H1 (cell line): Measurements from ENCODE around the gene IL19. TPM values are rescaled to one million over a fixed set of nuclear protein-coding genes. Genes with fewer than 3 reads are reported as not detected.

Source experiments
- CTCF ChIA-PET: fragments of 300-600 bp; sonication (Branson Sonifier 250); formaldehyde crosslinking; loops from one replicate; lab custom pipeline; 2021; ENCODE audit not compliant: partially characterized antibody; lab: Charles Lee
- POLR2A ChIA-PET: fragments of 300-600 bp; sonication (Branson Sonifier 250); formaldehyde crosslinking; loops from one replicate; lab custom pipeline; 2021; ENCODE audit warnings: inconsistent platforms; ENCODE audit not compliant: partially characterized antibody; lab: Charles Lee
- DNase-seq, 2 experiments: peaks; one replicate each; pipeline versions ENCODE4 v3.0.0 to v3.0.0-alpha.2; 2010 to 2022; ENCODE audit warnings: low spot score in 2 of 2, low read depth in 1 of 2, mixed read lengths in 1 of 2
- FAIRE-seq: peaks from 2 replicates; lab custom pipeline; 2011; peaks lifted over from hg19 to GRCh38; lab: Jason Lieb, UNC
- H2AFZ ChIP-seq: 2 replicates; pipeline ENCODE4 v1.8.1; 2012; ENCODE audit warnings: low read length, inconsistent platforms
- H2AK5ac ChIP-seq: 2 replicates; pipeline ENCODE4 v1.6.1; 2013; ENCODE audit warnings: low read depth, low read length
- H2BK120ac ChIP-seq: replicated peaks from 2 replicates; pipeline ENCODE3; 2013; ENCODE audit warnings: low read depth, low read length, inconsistent platforms
- H2BK12ac ChIP-seq: 2 replicates; pipeline ENCODE4 v1.6.1; 2013; ENCODE audit warnings: low read depth, low read length
- H2BK15ac ChIP-seq: 2 replicates; pipeline ENCODE4 v1.6.1; 2013; ENCODE audit warnings: low read length
- H2BK20ac ChIP-seq: 2 replicates; pipeline ENCODE4 v1.6.1; 2013; ENCODE audit warnings: low read length
- H2BK5ac ChIP-seq: 2 replicates; pipeline ENCODE4 v1.6.1; 2013; ENCODE audit warnings: low read depth, low read length
- H3K14ac ChIP-seq: 2 replicates; pipeline ENCODE4 v1.6.1; 2013; ENCODE audit warnings: inconsistent platforms; ENCODE audit not compliant: insufficient read length
- H3K18ac ChIP-seq: 2 replicates; pipeline ENCODE4 v1.6.1; 2013; ENCODE audit warnings: low read length; ENCODE audit errors: extremely low read depth
- H3K23ac ChIP-seq: 2 replicates; pipeline ENCODE4 v1.6.1; 2013; ENCODE audit warnings: inconsistent platforms; ENCODE audit not compliant: insufficient read length
- H3K23me2 ChIP-seq: 2 replicates; pipeline ENCODE4 v1.6.1; 2013; ENCODE audit warnings: low read depth, low read length
- H3K27ac ChIP-seq: 2 replicates; pipeline ENCODE4 v1.6.1; 2011; ENCODE audit warnings: low read depth, low read length, inconsistent platforms
- H3K27me3 ChIP-seq, 4 experiments: replicated peaks in 1 of 4; 1 replicate in 1 of 4; 2 replicates in 3 of 4; pipeline versions ENCODE4 v1.6.1 to v1.8.1; 2011 to 2013; ENCODE audit warnings: low read length in 3 of 4, mild to moderate bottlenecking in 3 of 4, inconsistent platforms in 2 of 4, mixed read lengths in 2 of 4, moderate library complexity in 1 of 4; ENCODE audit not compliant: control insufficient read depth in 3 of 4, insufficient read depth in 3 of 4; ENCODE audit errors: extremely low read depth in 1 of 4
- H3K36me3 ChIP-seq, 4 experiments: 2 replicates each; pipeline versions ENCODE4 v1.6.1 to v1.8.1; 2011 to 2013; ENCODE audit warnings: mild to moderate bottlenecking in 4 of 4, low read length in 3 of 4, moderate library complexity in 2 of 4, control low read depth in 1 of 4, inconsistent platforms in 1 of 4; ENCODE audit not compliant: insufficient read depth in 4 of 4, control insufficient read depth in 2 of 4
- H3K4ac ChIP-seq: replicated peaks from 2 replicates; pipeline ENCODE3; 2013; ENCODE audit warnings: low read length, low read depth, mixed read lengths, inconsistent platforms; ENCODE audit not compliant: insufficient read length
- H3K4me1 ChIP-seq, 4 experiments: replicated peaks in 1 of 4; 1 replicate in 1 of 4; 2 replicates in 3 of 4; pipeline versions ENCODE4 v1.6.1 to v1.8.1; 2011 to 2013; ENCODE audit warnings: low read length in 3 of 4, inconsistent platforms in 2 of 4, mixed read lengths in 1 of 4; ENCODE audit not compliant: insufficient read depth in 4 of 4, control insufficient read depth in 3 of 4
- H3K4me2 ChIP-seq, 2 experiments: 2 replicates each; pipeline versions ENCODE4 v1.6.1 to v1.8.1; 2011 to 2013; ENCODE audit warnings: low read depth in 2 of 2, low read length in 2 of 2, control low read depth in 1 of 2, inconsistent platforms in 1 of 2, mild to moderate bottlenecking in 1 of 2; ENCODE audit not compliant: insufficient read depth in 1 of 2
- H3K4me3 ChIP-seq, 4 experiments: fragments of 200-600, 300-600 bp in 1 of 4; sonication (generic), shearing (Covaris generic), sonication (Bioruptor Twin) in 1 of 4; 2 replicates each; pipeline versions ENCODE4 v1.5.1 to v1.8.1; 2011 to 2016; ENCODE audit warnings: low read length in 4 of 4, low read depth in 3 of 4, control low read depth in 2 of 4, inconsistent platforms in 2 of 4, mild to moderate bottlenecking in 2 of 4, mixed read lengths in 1 of 4, moderate library complexity in 1 of 4; ENCODE audit not compliant: insufficient read depth in 2 of 4; ENCODE audit errors: extremely low read depth in 1 of 4
- H3K56ac ChIP-seq: replicated peaks from 2 replicates; pipeline ENCODE3; 2013; ENCODE audit warnings: low read depth, mild to moderate bottlenecking, mixed read lengths, low read length, inconsistent platforms; ENCODE audit not compliant: insufficient read length
- H3K79me1 ChIP-seq: 2 replicates; pipeline ENCODE4 v1.6.1; 2013; ENCODE audit warnings: low read depth, low read length, control low read depth
- H3K79me2 ChIP-seq, 2 experiments: 2 replicates each; pipeline versions ENCODE4 v1.6.1 to v1.8.1; 2012 to 2013; ENCODE audit warnings: low read length in 2 of 2, mild to moderate bottlenecking in 2 of 2, inconsistent platforms in 1 of 2; ENCODE audit not compliant: insufficient read depth in 2 of 2, control insufficient read depth in 1 of 2
- H3K9ac ChIP-seq, 4 experiments: replicated peaks in 1 of 4; 1 replicate in 1 of 4; 2 replicates in 3 of 4; pipeline versions ENCODE4 v1.6.1 to v1.8.1; 2011 to 2013; ENCODE audit warnings: low read depth in 3 of 4, low read length in 3 of 4, control low read depth in 2 of 4, mild to moderate bottlenecking in 2 of 4, moderate library complexity in 2 of 4, inconsistent platforms in 1 of 4; ENCODE audit errors: extremely low read depth in 1 of 4
- H3K9me3 ChIP-seq, 2 experiments: 2 replicates each; pipeline versions ENCODE4 v1.6.1 to v1.8.1; 2012 to 2013; ENCODE audit warnings: mild to moderate bottlenecking in 2 of 2, moderate library complexity in 2 of 2, control low read depth in 1 of 2, inconsistent platforms in 1 of 2, low read depth in 1 of 2, low read length in 1 of 2, mixed read lengths in 1 of 2; ENCODE audit not compliant: insufficient read depth in 2 of 2
- H4K20me1 ChIP-seq, 2 experiments: replicated peaks in 1 of 2; 2 replicates each; pipeline versions ENCODE3 to v1.8.1; 2011 to 2013; ENCODE audit warnings: inconsistent platforms in 2 of 2, low read length in 2 of 2, mild to moderate bottlenecking in 1 of 2; ENCODE audit not compliant: insufficient read depth in 2 of 2, control insufficient read depth in 1 of 2
- H4K5ac ChIP-seq: 2 replicates; pipeline ENCODE4 v1.6.1; 2013; ENCODE audit warnings: low read length, low read depth, mixed read lengths, inconsistent platforms; ENCODE audit not compliant: insufficient read length
- H4K8ac ChIP-seq: 2 replicates; pipeline ENCODE4 v1.8.0; 2013; ENCODE audit warnings: mild to moderate bottlenecking, moderate library complexity, low read length, inconsistent platforms; ENCODE audit not compliant: insufficient read depth; ENCODE audit errors: extremely low read depth
- H4K91ac ChIP-seq: replicated peaks from 2 replicates; pipeline ENCODE3; 2013; ENCODE audit warnings: low read length, mixed read lengths, inconsistent platforms; ENCODE audit not compliant: insufficient read length
- ASH2L ChIP-seq: fragments of 200-600, 300-600 bp; sonication (generic); IDR thresholded peaks from one replicate; pipeline ENCODE4 v1.7.1; 2017; ENCODE audit warnings: low read length
- CHD1 ChIP-seq: IDR thresholded peaks from 2 replicates; pipeline ENCODE4 v1.6.1; 2012; ENCODE audit warnings: low read depth, low read length, improper control_type of control experiment
- EGR1 ChIP-seq: IDR thresholded peaks from 2 replicates; pipeline ENCODE4 v1.6.1; 2011; ENCODE audit warnings: low read depth, low read length, borderline replicate concordance
- EP300 ChIP-seq, 2 experiments: IDR thresholded peaks; 1 replicate in 1 of 2; 2 replicates in 1 of 2; pipeline ENCODE4 v1.6.1; 2011 to 2012; ENCODE audit warnings: low read depth in 2 of 2, low read length in 2 of 2, mild to moderate bottlenecking in 2 of 2, borderline replicate concordance in 1 of 2, inconsistent platforms in 1 of 2, moderate library complexity in 1 of 2
- POLR2A ChIP-seq, 2 experiments: IDR thresholded peaks; 1 replicate in 1 of 2; 2 replicates in 1 of 2; pipeline ENCODE4 v1.6.1; 2011; ENCODE audit warnings: low read depth in 2 of 2, low read length in 2 of 2, mild to moderate bottlenecking in 2 of 2; ENCODE audit errors: control extremely low read depth in 1 of 2
- SIRT6 ChIP-seq: IDR thresholded peaks from one replicate; pipeline ENCODE4 v1.7.1; 2012; ENCODE audit warnings: low read length, inconsistent platforms
- SRF ChIP-seq: IDR thresholded peaks from 2 replicates; pipeline ENCODE4 v1.6.1; 2011; ENCODE audit warnings: mild to moderate bottlenecking, low read depth, low read length, moderate library complexity
- SUZ12 ChIP-seq: fragments of 200-600 bp; sonication (generic); IDR thresholded peaks from 2 replicates; pipeline ENCODE4 v1.6.1; 2012; ENCODE audit warnings: mild to moderate bottlenecking, inconsistent platforms, low read length, moderate library complexity, mixed read lengths
- WGBS, 2 experiments: shearing (Covaris generic) in 1 of 2; methylation state at CpG; one replicate each; pipeline versions ENCODE4 v1.1.6 to v1.1.7; 2013 to 2015; ENCODE audit warnings: low lambda C conversion rate in 2 of 2, mixed read lengths in 2 of 2, inconsistent platforms in 1 of 2, low coverage in 1 of 2, missing lambda C conversion rate in 1 of 2; ENCODE audit not compliant: insufficient replicate concordance in 2 of 2, insufficient coverage in 1 of 2, insufficient read length in 1 of 2; ENCODE audit errors: extremely low coverage in 1 of 2, missing lambda C conversion rate in 1 of 2; 5-methylcytosine and 5-hydroxymethylcytosine counted together
- polyA plus RNA-seq, 7 experiments: library from polyadenylated mRNA; depleted of rRNA in 3 of 7; stranded (reverse) in 5 of 7; unstranded in 2 of 7; fragments of >200 nt in 5 of 7; fragments of 200-250 nt in 2 of 7; gene quantifications; 1 replicate in 5 of 7; 2 replicates in 1 of 7; 4 replicates in 1 of 7; pipeline versions ENCODE4 v1.2.1 to v1.2.3, GENCODE V29; 2011 to 2013; ENCODE audit warnings: missing spikeins in 2 of 7, mixed read lengths in 2 of 7
- total RNA-seq: library from RNA; stranded (reverse); fragmentation: NEBNext Ultra II Directional; extraction: Animal tissue kit (Norgen Biotek cat#: 25700); gene quantifications from 2 replicates; pipeline ENCODE4 v1.2.1, GENCODE V29; 2021
- TF ChIP-seq, protein P1 (sequence below): IDR thresholded peaks from 2 replicates; pipeline ENCODE4 v1.6.1; 2012; ENCODE audit warnings: inconsistent platforms
- TF ChIP-seq, protein P2 (sequence below): IDR thresholded peaks from 2 replicates; pipeline ENCODE4 v1.6.1; 2011; ENCODE audit warnings: low read depth, mild to moderate bottlenecking, low read length; ENCODE audit not compliant: insufficient read depth

IL19 gene
- total and polyA plus RNA-seq, 2 of the 8 experiments (the other 6 are each of a cell fraction or from before 2014, with no cell fraction given): not detected

DNA sequence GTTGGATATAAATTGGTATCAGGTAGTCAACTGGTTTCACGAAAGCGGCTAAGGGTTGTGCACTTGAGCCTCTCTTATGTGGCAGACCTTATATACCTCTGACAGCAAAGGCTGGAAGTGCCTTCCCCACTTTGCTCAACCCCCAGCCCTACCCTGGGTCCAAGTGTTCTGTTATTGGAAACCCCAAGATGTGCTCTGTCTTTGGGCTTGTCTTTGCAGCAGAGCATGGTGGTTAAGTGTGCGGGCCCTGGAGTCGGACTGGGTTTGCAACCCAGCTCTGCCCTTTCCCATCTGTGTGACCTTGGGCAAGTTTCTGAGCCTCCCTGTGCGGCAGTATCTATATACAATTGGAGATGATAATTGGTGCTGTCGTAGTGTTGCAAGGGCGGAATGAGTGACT is 12.9 kb downstream of the IL19 start:
- Histone ChIP-seq H3K27ac (no peak overlapping the region), H3K36me3 (no peaks in the 10 kb centered on the region), H3K4me1 (no peaks in the 10 kb centered on the region; a peak in 1 of 7 replicates), H4K91ac (no peak overlapping the region), H3K56ac (no peak overlapping the region), H3K23me2 (no peaks in the 10 kb centered on the region), H2BK15ac (no peak overlapping the region), H3K79me2 (no peaks in the 10 kb centered on the region), H3K9me3 (no peaks in the 10 kb centered on the region), H3K4me3 (no peak overlapping the region), H3K9ac (no peak overlapping the region), H3K18ac (no peak overlapping the region), H3K4ac (no peak overlapping the region), H3K27me3 (0 out of 7 replicates have a peak, but pooled peaks cover 0 to 2% (median 0%) of the 10 kb centered on the region in 4 experiments), H3K4me2 (no peak overlapping the region), H2AK5ac (no peak overlapping the region), H2AFZ (no peak overlapping the region), H4K20me1 (no peaks in the 10 kb centered on the region), H2BK20ac (no peak overlapping the region), H2BK12ac (no peak overlapping the region), H3K23ac (no peak overlapping the region), H2BK5ac (no peak overlapping the region), H3K79me1 (no peaks in the 10 kb centered on the region), H2BK120ac (no peak overlapping the region), H3K14ac (no peak overlapping the region), H4K8ac (no peak overlapping the region), H4K5ac (no peak overlapping the region)
- ChIA-PET POLR2A (no interaction called here), CTCF (interaction anchor here (0.9 to 1.3 kb wide), 2 partner anchors 28 to 49 kb away, joined by 3 to 4 read pairs; no protein-coding TSS in a partner anchor)
- WGBS, 2 experiments: 88% methylated on average over 7 of the region's 7 CpGs; no CpG with 5 or more reads in 1 of the 2 experiments
- FAIRE-seq (no peak), DNase-seq (no peak)
- TF ChIP-seq, protein P1, sequence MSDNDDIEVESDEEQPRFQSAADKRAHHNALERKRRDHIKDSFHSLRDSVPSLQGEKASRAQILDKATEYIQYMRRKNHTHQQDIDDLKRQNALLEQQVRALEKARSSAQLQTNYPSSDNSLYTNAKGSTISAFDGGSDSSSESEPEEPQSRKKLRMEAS: no peak
- TF ChIP-seq ASH2L: no peak
- TF ChIP-seq CHD1: no peak
- no peak for TF ChIP-seq EP300 (IDR thresholded peaks at IDR 0.05; ENCODE audit: borderline replicate concordance in 1 of 2, low read depth in 2 of 2, low read length in 2 of 2)
- no peak for TF ChIP-seq EGR1
- no peak for TF ChIP-seq SRF
- TF ChIP-seq POLR2A (IDR thresholded peaks at IDR 0.05; ENCODE audit: control extremely low read depth in 1 of 2, low read depth in 2 of 2, low read length in 2 of 2): no peak
- TF ChIP-seq, protein P2, sequence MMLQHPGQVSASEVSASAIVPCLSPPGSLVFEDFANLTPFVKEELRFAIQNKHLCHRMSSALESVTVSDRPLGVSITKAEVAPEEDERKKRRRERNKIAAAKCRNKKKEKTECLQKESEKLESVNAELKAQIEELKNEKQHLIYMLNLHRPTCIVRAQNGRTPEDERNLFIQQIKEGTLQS: no peak
- TF ChIP-seq SIRT6: no peak
- TF ChIP-seq SUZ12: no peak
